ENCODE data around the gene TNNT2. TPM values are rescaled to one million over a fixed set of nuclear protein-coding genes. Genes with fewer than 3 reads are reported as not detected.

The TNNT2 gene
- total RNA-seq, 1 donor from 2014 or later: not detected

- Histone ChIP-seq H3K27me3 (no peaks in the 10 kb centered on the region), H3K4me3 (no peak overlapping the region), H3K27ac (no peak overlapping the region), H3K4me1 (no peaks in the 10 kb centered on the region), H3K9me3 (no peaks in the 10 kb centered on the region), H3K36me3 (no peaks in the 10 kb centered on the region)
- no peak for DNase-seq (ENCODE audit: low spot score in 2 of 2)
- intact Hi-C loops (cut with DNase I): no loop called here
- no peak for TF ChIP-seq CTCF (IDR thresholded peaks at IDR 0.05)
These were observed 42.9 kb downstream of the TNNT2 start for GRCh38 chr1:201334325-201335173.

- no peaks in the 10 kb centered on the region for H3K9me3 ChIP-seq
- intact Hi-C loops (cut with DNase I): no loop called here
- H3K27ac ChIP-seq: no peak overlapping the region
- no peaks in the 10 kb centered on the region for H3K36me3 ChIP-seq
- peak in 1 of 2 donors; percentile 37 for DNase-seq (ENCODE audit: low spot score in 2 of 2)
- H3K4me3 ChIP-seq: no peak overlapping the region
- no peaks in the 10 kb centered on the region for H3K4me1 ChIP-seq
- TF ChIP-seq CTCF (IDR thresholded peaks at IDR 0.05): no peak
- no peaks in the 10 kb centered on the region for H3K27me3 ChIP-seq
These were observed 44.7 kb downstream of the TNNT2 start for GRCh38 chr1:201332616-201333335.

- H3K9me3 ChIP-seq: no peaks in the 10 kb centered on the region
- peak in 1 of 2 donors; percentile 38 for DNase-seq (ENCODE audit: low spot score in 2 of 2)
- no peak for TF ChIP-seq CTCF (IDR thresholded peaks at IDR 0.05)
- H3K36me3 ChIP-seq: no peaks in the 10 kb centered on the region
- no peaks in the 10 kb centered on the region for H3K27me3 ChIP-seq
- H3K4me3 ChIP-seq: no peak overlapping the region
- no peak overlapping the region for H3K27ac ChIP-seq
- H3K4me1 ChIP-seq: no peaks in the 10 kb centered on the region
- intact Hi-C loops (cut with DNase I): no loop called here
These were observed 45.5 kb downstream of the TNNT2 start for GRCh38 chr1:201332021-201332420.

- H3K4me3 ChIP-seq: no peak overlapping the region
- intact Hi-C loops (cut with DNase I): no loop called here
- H3K27me3 ChIP-seq: no peaks in the 10 kb centered on the region
- peak in 1 of 2 donors; percentile 44 for DNase-seq (ENCODE audit: low spot score in 2 of 2)
- H3K4me1 ChIP-seq: no peaks in the 10 kb centered on the region
- H3K36me3 ChIP-seq: no peaks in the 10 kb centered on the region
- TF ChIP-seq CTCF (IDR thresholded peaks at IDR 0.05): no peak
- H3K9me3 ChIP-seq: no peaks in the 10 kb centered on the region
- no peak overlapping the region for H3K27ac ChIP-seq
These were observed 46.3 kb downstream of the TNNT2 start for GRCh38 chr1:201331166-201331565.

- Histone ChIP-seq H3K4me1 (no peaks in the 10 kb centered on the region), H3K27ac (no peak overlapping the region), H3K9me3 (no peaks in the 10 kb centered on the region), H3K27me3 (no peaks in the 10 kb centered on the region), H3K4me3 (no peak overlapping the region), H3K36me3 (no peaks in the 10 kb centered on the region)
- intact Hi-C loops (cut with DNase I): no loop called here
- TF ChIP-seq CTCF (IDR thresholded peaks at IDR 0.05): no peak
- peak in 1 of 2 donors; percentile 27 for DNase-seq (ENCODE audit: low spot score in 2 of 2)
These were observed 46.9 kb downstream of the TNNT2 start for GRCh38 chr1:201330541-201330940.

Measured in ascending aorta (tissue), 2 donors.